ENCODE results near the gene ANKRD11.

Gene ANKRD11

DNA sequence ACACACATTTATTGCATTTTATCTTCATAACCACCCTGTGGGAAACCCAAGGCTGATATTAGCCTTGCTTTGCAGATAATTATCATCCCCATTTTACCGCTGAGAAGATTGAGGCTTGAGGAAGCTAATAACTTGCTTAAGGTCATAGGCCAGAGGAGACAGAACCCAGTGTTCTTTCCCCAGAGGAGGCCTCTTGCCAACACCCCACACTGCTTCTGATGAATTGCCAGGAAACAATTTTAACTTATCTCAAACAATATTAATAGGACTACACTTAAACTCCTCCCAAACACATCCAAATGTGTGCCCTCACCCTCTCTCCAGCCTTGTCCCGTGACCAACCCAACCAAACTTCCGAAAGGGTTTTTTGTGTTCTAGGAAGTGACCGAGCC, 15.7 kb upstream of the ANKRD11 start:
- H3K36me3 ChIP-seq (replicated peaks in 1 of 2; ENCODE audit: control insufficient read depth in 2 of 2, insufficient read depth in 2 of 2, low read length in 2 of 2), result peaks cover 6 to 11% of the 10 kb centered on the region in 2 donors
- H2AFZ ChIP-seq (ENCODE audit: low read length), result no peak overlapping the region
- H4K91ac ChIP-seq (ENCODE audit: low read depth, low read length, poor library complexity), result no peak overlapping the region
- H3K9ac ChIP-seq (ENCODE audit: low read depth, low read length, poor library complexity), result no peak overlapping the region
- H3K14ac ChIP-seq (ENCODE audit: low read length), result no peak overlapping the region
- no peak overlapping the region for H4K8ac ChIP-seq (ENCODE audit: low read depth, low read length)
- peaks cover 3 to 4% of the 10 kb centered on the region in 2 donors for H3K4me1 ChIP-seq (ENCODE audit: control insufficient read depth in 2 of 2, insufficient read depth in 1 of 2, low read depth in 1 of 2, low read length in 2 of 2)
- no peak overlapping the region for H2BK15ac ChIP-seq (ENCODE audit: low read length)
- H3K27ac ChIP-seq (replicated peaks; ENCODE audit: low read length), result no peak overlapping the region
- no CpG with 5 or more reads among the region's 4 CpGs for WGBS, 2 donors (ENCODE audit: extremely low coverage in 2 of 2, insufficient read length in 2 of 2, insufficient replicate concordance in 1 of 2)
- H2BK12ac ChIP-seq (ENCODE audit: low read length), result no peak overlapping the region
- no peak overlapping the region for H3K18ac ChIP-seq (ENCODE audit: low read length)
- no peak overlapping the region for H2AK5ac ChIP-seq (ENCODE audit: low read depth, low read length)
- DNase-seq (ENCODE audit: low spot score), result no peak
- no peak overlapping the region for H3K4me3 ChIP-seq (ENCODE audit: low read length in 2 of 2)
- no peak overlapping the region for H2BK120ac ChIP-seq (ENCODE audit: low read depth, low read length)
- no peak overlapping the region for H3K23ac ChIP-seq (ENCODE audit: low read depth, low read length, poor library complexity)
- no peak overlapping the region for H3K4me2 ChIP-seq (ENCODE audit: insufficient read depth, low read length, poor library complexity, severe bottlenecking)
- H3K9me3 ChIP-seq (replicated peaks in 1 of 2; ENCODE audit: control insufficient read depth in 2 of 2, insufficient read depth in 1 of 2, low read depth in 1 of 2, low read length in 2 of 2), result no peaks in the 10 kb centered on the region
- H3K79me1 ChIP-seq (ENCODE audit: low read depth, low read length), result peaks cover 9% of the 10 kb centered on the region
- no peak overlapping the region for H2BK5ac ChIP-seq (ENCODE audit: low read length)
- no peaks in the 10 kb centered on the region for H3K27me3 ChIP-seq (ENCODE audit: control insufficient read depth in 3 of 3, insufficient read depth in 3 of 3, low read depth in 1 of 3, low read length in 3 of 3)
- no peak overlapping the region for H3K4ac ChIP-seq (ENCODE audit: low read length)

DNA sequence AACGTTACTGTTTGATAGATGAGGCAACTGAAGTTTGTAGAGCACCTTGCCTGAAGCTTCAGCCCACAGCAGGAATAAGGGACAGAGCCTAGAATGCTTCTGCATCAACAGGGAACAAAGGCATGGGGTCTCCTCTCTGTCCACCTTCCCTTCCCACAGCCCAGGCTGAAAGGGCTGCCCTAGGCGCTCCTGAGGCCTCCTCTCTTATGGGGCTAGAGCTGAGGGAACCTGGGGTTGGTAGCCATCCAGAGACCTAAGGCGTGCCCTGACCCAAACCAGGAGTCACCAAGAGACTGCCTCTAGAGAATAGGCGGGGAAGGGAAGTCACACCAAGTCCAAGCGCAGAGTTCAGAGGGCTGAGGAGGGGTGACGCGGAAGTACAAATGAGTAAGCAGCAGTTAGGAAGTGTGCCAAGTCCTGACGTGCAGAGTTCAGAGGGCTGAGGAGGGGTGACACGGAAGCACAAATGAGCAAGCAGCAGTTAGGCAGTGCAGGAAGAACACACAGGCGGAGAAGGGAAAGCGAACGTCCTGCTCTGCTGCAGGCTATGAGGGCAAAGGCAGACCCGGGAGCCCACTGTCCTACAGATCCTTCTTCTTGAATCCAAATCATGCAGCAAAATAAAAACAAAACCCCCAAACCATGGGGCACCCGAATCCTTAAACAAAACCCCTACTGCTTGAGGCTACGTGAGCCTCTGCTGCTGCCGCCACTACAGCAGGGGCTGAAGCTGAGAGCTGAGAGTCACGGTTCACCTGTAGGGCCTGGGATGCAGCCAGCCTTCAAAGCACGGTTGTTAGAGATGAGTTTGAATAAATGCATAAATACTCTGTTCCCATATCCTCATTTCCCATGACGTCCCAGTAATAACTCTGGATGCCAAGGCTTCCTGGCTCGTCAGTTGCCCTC, 15.1 kb upstream of the ANKRD11 start:
- Histone ChIP-seq H2BK12ac (ENCODE audit: low read length) (no peak overlapping the region), H2BK120ac (ENCODE audit: low read depth, low read length) (no peak overlapping the region), H3K9ac (ENCODE audit: low read depth, low read length, poor library complexity) (no peak overlapping the region), H4K8ac (ENCODE audit: low read depth, low read length) (no peak overlapping the region), H3K4me2 (ENCODE audit: insufficient read depth, low read length, poor library complexity, severe bottlenecking) (no peak overlapping the region), H3K79me1 (ENCODE audit: low read depth, low read length) (peaks cover 9% of the 10 kb centered on the region), H3K23ac (ENCODE audit: low read depth, low read length, poor library complexity) (no peak overlapping the region), H3K27ac (replicated peaks; ENCODE audit: low read length) (no peak overlapping the region), H3K4me3 (ENCODE audit: low read length in 2 of 2) (no peak overlapping the region), H2BK15ac (ENCODE audit: low read length) (no peak overlapping the region), H3K4me1 (ENCODE audit: control insufficient read depth in 2 of 2, insufficient read depth in 1 of 2, low read depth in 1 of 2, low read length in 2 of 2) (peaks cover 3 to 4% of the 10 kb centered on the region in 2 donors), H3K36me3 (replicated peaks in 1 of 2; ENCODE audit: control insufficient read depth in 2 of 2, insufficient read depth in 2 of 2, low read length in 2 of 2) (peaks cover 1 to 5% of the 10 kb centered on the region in 2 donors), H2AFZ (ENCODE audit: low read length) (no peak overlapping the region), H4K91ac (ENCODE audit: low read depth, low read length, poor library complexity) (no peak overlapping the region), H3K4ac (ENCODE audit: low read length) (no peak overlapping the region), H3K14ac (ENCODE audit: low read length) (no peak overlapping the region), H2AK5ac (ENCODE audit: low read depth, low read length) (no peak overlapping the region), H3K9me3 (replicated peaks in 1 of 2; ENCODE audit: control insufficient read depth in 2 of 2, insufficient read depth in 1 of 2, low read depth in 1 of 2, low read length in 2 of 2) (no peaks in the 10 kb centered on the region), H3K27me3 (ENCODE audit: control insufficient read depth in 3 of 3, insufficient read depth in 3 of 3, low read depth in 1 of 3, low read length in 3 of 3) (no peaks in the 10 kb centered on the region), H3K18ac (ENCODE audit: low read length) (no peak overlapping the region), H2BK5ac (ENCODE audit: low read length) (no peak overlapping the region)
- no peak for DNase-seq (ENCODE audit: low spot score)
- no CpG with 5 or more reads among the region's 20 CpGs for WGBS, 2 donors (ENCODE audit: extremely low coverage in 2 of 2, insufficient read length in 2 of 2, insufficient replicate concordance in 1 of 2)

- Histone ChIP-seq H2AK5ac (ENCODE audit: low read depth, low read length) (no peak overlapping the region), H2BK120ac (ENCODE audit: low read depth, low read length) (no peak overlapping the region), H3K79me1 (ENCODE audit: low read depth, low read length) (peaks cover 8% of the 10 kb centered on the region), H3K27me3 (ENCODE audit: control insufficient read depth in 3 of 3, insufficient read depth in 3 of 3, low read depth in 1 of 3, low read length in 3 of 3) (no peaks in the 10 kb centered on the region), H2BK12ac (ENCODE audit: low read length) (no peak overlapping the region), H2AFZ (ENCODE audit: low read length) (no peak overlapping the region), H3K23ac (ENCODE audit: low read depth, low read length, poor library complexity) (no peak overlapping the region), H3K4me2 (ENCODE audit: insufficient read depth, low read length, poor library complexity, severe bottlenecking) (no peak overlapping the region), H3K36me3 (replicated peaks in 1 of 2; ENCODE audit: control insufficient read depth in 2 of 2, insufficient read depth in 2 of 2, low read length in 2 of 2) (no peaks in the 10 kb centered on the region), H3K4me3 (ENCODE audit: low read length in 2 of 2) (no peak overlapping the region), H3K18ac (ENCODE audit: low read length) (no peak overlapping the region), H3K9ac (ENCODE audit: low read depth, low read length, poor library complexity) (no peak overlapping the region), H2BK5ac (ENCODE audit: low read length) (no peak overlapping the region), H4K8ac (ENCODE audit: low read depth, low read length) (no peak overlapping the region), H3K4ac (ENCODE audit: low read length) (no peak overlapping the region), H3K4me1 (ENCODE audit: control insufficient read depth in 2 of 2, insufficient read depth in 1 of 2, low read depth in 1 of 2, low read length in 2 of 2) (peaks cover 3 to 4% of the 10 kb centered on the region in 2 donors), H4K91ac (ENCODE audit: low read depth, low read length, poor library complexity) (no peak overlapping the region), H3K27ac (replicated peaks; ENCODE audit: low read length) (no peak overlapping the region), H3K14ac (ENCODE audit: low read length) (no peak overlapping the region), H2BK15ac (ENCODE audit: low read length) (no peak overlapping the region), H3K9me3 (replicated peaks in 1 of 2; ENCODE audit: control insufficient read depth in 2 of 2, insufficient read depth in 1 of 2, low read depth in 1 of 2, low read length in 2 of 2) (no peaks in the 10 kb centered on the region)
- no CpG with 5 or more reads among the region's 7 CpGs for WGBS, 2 donors (ENCODE audit: extremely low coverage in 2 of 2, insufficient read length in 2 of 2, insufficient replicate concordance in 1 of 2)
- DNase-seq (ENCODE audit: low spot score), result no peak
Observed at GRCh38 chr16:89504091-89504490, 13.7 kb upstream of the ANKRD11 start.

- H2BK5ac ChIP-seq (ENCODE audit: low read length), result no peak overlapping the region
- H3K4me1 ChIP-seq (ENCODE audit: control insufficient read depth in 2 of 2, insufficient read depth in 1 of 2, low read depth in 1 of 2, low read length in 2 of 2), result peaks cover 1 to 3% of the 10 kb centered on the region in 2 donors
- no peak overlapping the region for H3K4me2 ChIP-seq (ENCODE audit: insufficient read depth, low read length, poor library complexity, severe bottlenecking)
- no peak overlapping the region for H2AK5ac ChIP-seq (ENCODE audit: low read depth, low read length)
- H3K9ac ChIP-seq (ENCODE audit: low read depth, low read length, poor library complexity), result no peak overlapping the region
- peak overlapping the region; percentile 56 for H3K14ac ChIP-seq (ENCODE audit: low read length)
- no peak overlapping the region for H3K18ac ChIP-seq (ENCODE audit: low read length)
- H4K91ac ChIP-seq (ENCODE audit: low read depth, low read length, poor library complexity), result no peak overlapping the region
- WGBS, 2 donors (ENCODE audit: extremely low coverage in 2 of 2, insufficient read length in 2 of 2, insufficient replicate concordance in 1 of 2), result no CpG with 5 or more reads among the region's 21 CpGs
- no peak overlapping the region for H3K27ac ChIP-seq (replicated peaks; ENCODE audit: low read length)
- no peak overlapping the region for H2BK15ac ChIP-seq (ENCODE audit: low read length)
- H2BK12ac ChIP-seq (ENCODE audit: low read length), result no peak overlapping the region
- no peak overlapping the region for H4K8ac ChIP-seq (ENCODE audit: low read depth, low read length)
- H3K79me1 ChIP-seq (ENCODE audit: low read depth, low read length), result peaks cover 1% of the 10 kb centered on the region
- H2BK120ac ChIP-seq (ENCODE audit: low read depth, low read length), result no peak overlapping the region
- no peak overlapping the region for H2AFZ ChIP-seq (ENCODE audit: low read length)
- no peak overlapping the region for H3K4me3 ChIP-seq (ENCODE audit: low read length in 2 of 2)
- DNase-seq (ENCODE audit: low spot score), result no peak
- H3K4ac ChIP-seq (ENCODE audit: low read length), result no peak overlapping the region
- H3K9me3 ChIP-seq (replicated peaks in 1 of 2; ENCODE audit: control insufficient read depth in 2 of 2, insufficient read depth in 1 of 2, low read depth in 1 of 2, low read length in 2 of 2), result no peaks in the 10 kb centered on the region
- H3K23ac ChIP-seq (ENCODE audit: low read depth, low read length, poor library complexity), result peak overlapping the region; percentile 3
- H3K27me3 ChIP-seq (ENCODE audit: control insufficient read depth in 3 of 3, insufficient read depth in 3 of 3, low read depth in 1 of 3, low read length in 3 of 3), result no peaks in the 10 kb centered on the region
- H3K36me3 ChIP-seq (replicated peaks in 1 of 2; ENCODE audit: control insufficient read depth in 2 of 2, insufficient read depth in 2 of 2, low read length in 2 of 2), result peaks cover 4 to 6% of the 10 kb centered on the region in 2 donors
Observed at GRCh38 chr16:89502081-89502843, 11.9 kb upstream of the ANKRD11 start.
